HUES48 (cell line): ENCODE measurements around the gene CDRT15.
"Not testable (repeated sequence)": the region's sequence is repeated elsewhere in the genome, so short reads cannot be mapped to it uniquely, and the experiment has no call there.

ENCODE experiments used
- H3K27ac ChIP-seq: one replicate; pipeline ENCODE4 v1.7.0; 2013; ENCODE audit warnings: low read depth, low read length, inconsistent platforms
- H3K27me3 ChIP-seq: 2 replicates; pipeline ENCODE4 v1.6.1; 2013; ENCODE audit warnings: mild to moderate bottlenecking, low read length; ENCODE audit not compliant: control insufficient read depth, insufficient read depth
- H3K36me3 ChIP-seq: 2 replicates; pipeline ENCODE4 v1.6.1; 2013; ENCODE audit warnings: low read length; ENCODE audit not compliant: control insufficient read depth, insufficient read depth
- H3K4me1 ChIP-seq: 2 replicates; pipeline ENCODE4 v1.6.1; 2013; ENCODE audit warnings: mild to moderate bottlenecking, low read length; ENCODE audit not compliant: control insufficient read depth, insufficient read depth
- H3K4me3 ChIP-seq: 2 replicates; pipeline ENCODE4 v1.5.1; 2013; ENCODE audit warnings: mild to moderate bottlenecking, low read depth, low read length
- H3K9ac ChIP-seq: 2 replicates; pipeline ENCODE4 v1.6.1; 2013; ENCODE audit warnings: mild to moderate bottlenecking, low read depth, low read length, moderate library complexity
- H3K9me3 ChIP-seq: 2 replicates; pipeline ENCODE4 v1.6.1; 2013; ENCODE audit warnings: low read length; ENCODE audit not compliant: control insufficient read depth, insufficient read depth

Gene CDRT15

GRCh38 chr17:14236032-14236431 lies 630 bp downstream of the CDRT15 start:
- not testable (repeated sequence) for H3K4me1 ChIP-seq, H3K9me3 ChIP-seq, H3K27ac ChIP-seq, H3K4me3 ChIP-seq, H3K9ac ChIP-seq, H3K36me3 ChIP-seq, H3K27me3 ChIP-seq

GRCh38 chr17:14235047-14235446 lies 1.6 kb downstream of the CDRT15 start:
- not testable (repeated sequence) for H3K9ac ChIP-seq, H3K4me3 ChIP-seq, H3K4me1 ChIP-seq, H3K27ac ChIP-seq, H3K9me3 ChIP-seq, H3K27me3 ChIP-seq, H3K36me3 ChIP-seq

GRCh38 chr17:14231187-14231586 lies 5.5 kb downstream of the CDRT15 start:
- H3K9ac ChIP-seq, H3K9me3 ChIP-seq, H3K36me3 ChIP-seq, H3K4me1 ChIP-seq, H3K27ac ChIP-seq, H3K4me3 ChIP-seq, H3K27me3 ChIP-seq: not testable (repeated sequence)

- Histone ChIP-seq H3K36me3 (no peaks in the 10 kb centered on the region), H3K4me1 (no peaks in the 10 kb centered on the region), H3K9ac (no peak overlapping the region), H3K9me3 (no peaks in the 10 kb centered on the region), H3K27ac (no peak overlapping the region), H3K4me3 (no peak overlapping the region), H3K27me3 (no peaks in the 10 kb centered on the region)
Observed at GRCh38 chr17:14228903-14229302, 7.8 kb downstream of the CDRT15 start.

GRCh38 chr17:14227052-14227451 lies 9.6 kb downstream of the CDRT15 start:
- H3K36me3 ChIP-seq = no peaks in the 10 kb centered on the region
- H3K4me3 ChIP-seq = no peak overlapping the region
- no peaks in the 10 kb centered on the region for H3K9me3 ChIP-seq
- no peak overlapping the region for H3K9ac ChIP-seq
- H3K27me3 ChIP-seq = no peaks in the 10 kb centered on the region
- no peaks in the 10 kb centered on the region for H3K4me1 ChIP-seq
- no peak overlapping the region for H3K27ac ChIP-seq

- no peaks in the 10 kb centered on the region for H3K9me3 ChIP-seq
- no peaks in the 10 kb centered on the region for H3K27me3 ChIP-seq
Observed at GRCh38 chr17:14225254-14225980, 11.2 kb downstream of the CDRT15 start.

GRCh38 chr17:14222611-14223010 lies 14.1 kb downstream of the CDRT15 start:
- Histone ChIP-seq H3K4me1 (no peaks in the 10 kb centered on the region), H3K27ac (no peak overlapping the region), H3K9ac (no peak overlapping the region), H3K9me3 (no peaks in the 10 kb centered on the region), H3K36me3 (no peaks in the 10 kb centered on the region), H3K4me3 (no peak overlapping the region), H3K27me3 (no peaks in the 10 kb centered on the region)

More at GRCh38 chr17:14225254-14225980, 11.2 kb downstream of the CDRT15 start:
- no peaks in the 10 kb centered on the region for H3K36me3 ChIP-seq
- H3K4me3 ChIP-seq = no peak overlapping the region
- H3K27ac ChIP-seq = no peak overlapping the region
- no peaks in the 10 kb centered on the region for H3K4me1 ChIP-seq
- H3K9ac ChIP-seq = no peak overlapping the region

GRCh38 chr17:14214271-14214670 lies 22.4 kb downstream of the CDRT15 start:
- no peaks in the 10 kb centered on the region for H3K27me3 ChIP-seq
- peaks cover 7% of the 10 kb centered on the region; the same call in 1 of the 2 replicates for H3K36me3 ChIP-seq
- no peaks in the 10 kb centered on the region for H3K4me1 ChIP-seq
- no peak overlapping the region for H3K27ac ChIP-seq
- H3K4me3 ChIP-seq = no peak overlapping the region
- peaks cover 7% of the 10 kb centered on the region; the same call in 1 of the 2 replicates for H3K9me3 ChIP-seq
- no peak overlapping the region for H3K9ac ChIP-seq

GRCh38 chr17:14212401-14212800 lies 24.3 kb downstream of the CDRT15 start:
- Histone ChIP-seq H3K9me3 (peaks cover 7% of the 10 kb centered on the region; the same call in 1 of the 2 replicates), H3K36me3 (peaks cover 12% of the 10 kb centered on the region), H3K4me3 (no peak overlapping the region), H3K27ac (no peak overlapping the region), H3K27me3 (no peaks in the 10 kb centered on the region), H3K9ac (no peak overlapping the region), H3K4me1 (no peaks in the 10 kb centered on the region)

- H3K9ac ChIP-seq = no peak overlapping the region
- H3K36me3 ChIP-seq = peaks cover 18% of the 10 kb centered on the region
- no peak overlapping the region for H3K27ac ChIP-seq
Observed at GRCh38 chr17:14211801-14212200, 24.9 kb downstream of the CDRT15 start.

GRCh38 chr17:14211246-14211645 lies 25.4 kb downstream of the CDRT15 start:
- no peak overlapping the region for H3K4me3 ChIP-seq
- peaks cover 20% of the 10 kb centered on the region for H3K36me3 ChIP-seq
- no peak overlapping the region for H3K9ac ChIP-seq
- H3K4me1 ChIP-seq = no peaks in the 10 kb centered on the region
- H3K27ac ChIP-seq = no peak overlapping the region
- H3K9me3 ChIP-seq = peaks cover 7% of the 10 kb centered on the region; the same call in 1 of the 2 replicates
- no peaks in the 10 kb centered on the region for H3K27me3 ChIP-seq

More at GRCh38 chr17:14211801-14212200, 24.9 kb downstream of the CDRT15 start:
- H3K27me3 ChIP-seq = no peaks in the 10 kb centered on the region
- no peaks in the 10 kb centered on the region for H3K4me1 ChIP-seq
- H3K9me3 ChIP-seq = peaks cover 7% of the 10 kb centered on the region; the same call in 1 of the 2 replicates
- no peak overlapping the region for H3K4me3 ChIP-seq
